Ishikawa (cell line): Measurements from ENCODE around the gene KRT23.

Experiments used
- CEBPB ChIP-seq: IDR thresholded peaks from 2 replicates; pipeline ENCODE4 v1.6.1; 2012
- CREB1 ChIP-seq: IDR thresholded peaks from 2 replicates; pipeline ENCODE4 v1.6.1; 2012; ENCODE audit warnings: low read depth
- EGR1 ChIP-seq: IDR thresholded peaks from 2 replicates; pipeline ENCODE4 v1.6.1; 2012
- EP300 ChIP-seq: IDR thresholded peaks from 2 replicates; pipeline ENCODE4 v1.6.1; 2012; ENCODE audit warnings: borderline replicate concordance
- FOXM1 ChIP-seq: IDR thresholded peaks from 2 replicates; pipeline ENCODE4 v1.6.1; 2012; ENCODE audit warnings: low read depth, borderline replicate concordance
- NFIC ChIP-seq: IDR thresholded peaks from 2 replicates; pipeline ENCODE4 v1.6.1; 2012
- RAD21 ChIP-seq: IDR thresholded peaks from 2 replicates; pipeline ENCODE4 v1.6.1; 2012; ENCODE audit warnings: low read depth
- TAF1 ChIP-seq: IDR thresholded peaks from 2 replicates; pipeline ENCODE4 v1.6.1; 2012; ENCODE audit warnings: low read depth, mild to moderate bottlenecking
- TCF12 ChIP-seq: IDR thresholded peaks from 2 replicates; pipeline ENCODE4 v1.6.1; 2012; ENCODE audit warnings: low read depth
- TEAD4 ChIP-seq: IDR thresholded peaks from 2 replicates; pipeline ENCODE4 v1.6.1; 2012
- YY1 ChIP-seq: IDR thresholded peaks from 2 replicates; pipeline ENCODE4 v1.6.1; 2012; ENCODE audit warnings: low read depth
- ZBTB7A ChIP-seq: IDR thresholded peaks from 2 replicates; pipeline ENCODE4 v1.6.1; 2012; ENCODE audit warnings: low read depth
- TF ChIP-seq, protein P1 (sequence below): IDR thresholded peaks from 2 replicates; pipeline ENCODE4 v1.6.1; 2012
- TF ChIP-seq, protein P2 (sequence below): IDR thresholded peaks from 2 replicates; pipeline ENCODE4 v1.6.1; 2012; ENCODE audit warnings: low read depth, mild to moderate bottlenecking
- TF ChIP-seq, protein P3 (sequence below): IDR thresholded peaks from 2 replicates; pipeline ENCODE4 v1.6.1; 2012

The KRT23 gene

DNA sequence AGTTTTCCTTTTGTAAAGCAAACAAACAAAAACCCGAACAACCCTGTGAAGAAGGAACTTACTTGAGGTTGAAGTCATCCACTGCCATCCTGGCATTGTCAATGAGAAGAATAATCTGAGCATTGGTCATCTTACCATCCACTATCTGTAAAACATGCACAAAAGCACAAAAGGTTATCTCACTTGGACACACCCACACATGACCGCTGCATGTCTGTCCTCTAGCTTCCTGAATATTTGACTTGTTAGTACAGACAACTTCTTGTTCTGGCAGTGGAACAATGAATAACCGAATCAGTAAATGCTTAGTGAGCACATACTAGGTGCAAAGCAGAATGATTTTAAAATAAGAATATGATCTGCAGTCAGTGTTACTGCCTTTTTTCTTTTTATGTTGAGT is 6.1 kb downstream of the KRT23 start:
- no peak for TF ChIP-seq EP300
- no peak for TF ChIP-seq EGR1
- TF ChIP-seq CREB1, result no peak
- TF ChIP-seq RAD21, result no peak
- TF ChIP-seq, protein P1, sequence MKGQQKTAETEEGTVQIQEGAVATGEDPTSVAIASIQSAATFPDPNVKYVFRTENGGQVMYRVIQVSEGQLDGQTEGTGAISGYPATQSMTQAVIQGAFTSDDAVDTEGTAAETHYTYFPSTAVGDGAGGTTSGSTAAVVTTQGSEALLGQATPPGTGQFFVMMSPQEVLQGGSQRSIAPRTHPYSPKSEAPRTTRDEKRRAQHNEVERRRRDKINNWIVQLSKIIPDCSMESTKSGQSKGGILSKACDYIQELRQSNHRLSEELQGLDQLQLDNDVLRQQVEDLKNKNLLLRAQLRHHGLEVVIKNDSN, result no peak
- TF ChIP-seq YY1, result no peak
- TF ChIP-seq CEBPB, result no peak
- TF ChIP-seq TCF12, result no peak
- TF ChIP-seq FOXM1, result no peak
- no peak for TF ChIP-seq NFIC
- TF ChIP-seq, protein P2, sequence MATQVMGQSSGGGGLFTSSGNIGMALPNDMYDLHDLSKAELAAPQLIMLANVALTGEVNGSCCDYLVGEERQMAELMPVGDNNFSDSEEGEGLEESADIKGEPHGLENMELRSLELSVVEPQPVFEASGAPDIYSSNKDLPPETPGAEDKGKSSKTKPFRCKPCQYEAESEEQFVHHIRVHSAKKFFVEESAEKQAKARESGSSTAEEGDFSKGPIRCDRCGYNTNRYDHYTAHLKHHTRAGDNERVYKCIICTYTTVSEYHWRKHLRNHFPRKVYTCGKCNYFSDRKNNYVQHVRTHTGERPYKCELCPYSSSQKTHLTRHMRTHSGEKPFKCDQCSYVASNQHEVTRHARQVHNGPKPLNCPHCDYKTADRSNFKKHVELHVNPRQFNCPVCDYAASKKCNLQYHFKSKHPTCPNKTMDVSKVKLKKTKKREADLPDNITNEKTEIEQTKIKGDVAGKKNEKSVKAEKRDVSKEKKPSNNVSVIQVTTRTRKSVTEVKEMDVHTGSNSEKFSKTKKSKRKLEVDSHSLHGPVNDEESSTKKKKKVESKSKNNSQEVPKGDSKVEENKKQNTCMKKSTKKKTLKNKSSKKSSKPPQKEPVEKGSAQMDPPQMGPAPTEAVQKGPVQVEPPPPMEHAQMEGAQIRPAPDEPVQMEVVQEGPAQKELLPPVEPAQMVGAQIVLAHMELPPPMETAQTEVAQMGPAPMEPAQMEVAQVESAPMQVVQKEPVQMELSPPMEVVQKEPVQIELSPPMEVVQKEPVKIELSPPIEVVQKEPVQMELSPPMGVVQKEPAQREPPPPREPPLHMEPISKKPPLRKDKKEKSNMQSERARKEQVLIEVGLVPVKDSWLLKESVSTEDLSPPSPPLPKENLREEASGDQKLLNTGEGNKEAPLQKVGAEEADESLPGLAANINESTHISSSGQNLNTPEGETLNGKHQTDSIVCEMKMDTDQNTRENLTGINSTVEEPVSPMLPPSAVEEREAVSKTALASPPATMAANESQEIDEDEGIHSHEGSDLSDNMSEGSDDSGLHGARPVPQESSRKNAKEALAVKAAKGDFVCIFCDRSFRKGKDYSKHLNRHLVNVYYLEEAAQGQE, result no peak
- no peak for TF ChIP-seq TEAD4
- TF ChIP-seq ZBTB7A, result no peak
- TF ChIP-seq, protein P3, sequence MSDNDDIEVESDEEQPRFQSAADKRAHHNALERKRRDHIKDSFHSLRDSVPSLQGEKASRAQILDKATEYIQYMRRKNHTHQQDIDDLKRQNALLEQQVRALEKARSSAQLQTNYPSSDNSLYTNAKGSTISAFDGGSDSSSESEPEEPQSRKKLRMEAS, result no peak

DNA sequence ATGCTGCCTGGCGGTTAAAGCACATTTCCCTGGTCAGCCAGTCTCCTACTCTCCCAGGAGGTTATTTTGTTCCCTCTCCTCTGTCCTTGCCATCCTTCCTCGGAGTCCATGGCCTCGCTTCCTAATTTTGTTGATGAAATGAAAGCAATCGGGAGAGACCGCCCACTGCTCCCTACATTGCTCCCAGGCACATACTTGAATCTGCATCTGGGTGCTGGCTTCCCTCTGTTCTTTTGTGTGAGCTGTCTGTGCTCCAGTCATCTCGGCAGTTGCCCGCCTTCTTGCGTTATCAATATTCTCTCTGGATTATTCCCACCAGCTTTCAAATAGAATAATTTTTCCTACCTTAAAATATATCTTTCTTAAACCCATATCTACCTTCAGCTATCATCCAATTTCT is 11.1 kb downstream of the KRT23 start:
- TF ChIP-seq, protein P3, result no peak
- TF ChIP-seq TEAD4, result no peak
- no peak for TF ChIP-seq EP300
- TF ChIP-seq, protein P2, result no peak
- no peak for TF ChIP-seq NFIC
- no peak for TF ChIP-seq CEBPB
- no peak for TF ChIP-seq TAF1
- TF ChIP-seq RAD21, result no peak
- TF ChIP-seq EGR1, result no peak
- TF ChIP-seq, protein P1, result no peak
- TF ChIP-seq CREB1, result no peak
- TF ChIP-seq ZBTB7A, result no peak
- no peak for TF ChIP-seq FOXM1

DNA sequence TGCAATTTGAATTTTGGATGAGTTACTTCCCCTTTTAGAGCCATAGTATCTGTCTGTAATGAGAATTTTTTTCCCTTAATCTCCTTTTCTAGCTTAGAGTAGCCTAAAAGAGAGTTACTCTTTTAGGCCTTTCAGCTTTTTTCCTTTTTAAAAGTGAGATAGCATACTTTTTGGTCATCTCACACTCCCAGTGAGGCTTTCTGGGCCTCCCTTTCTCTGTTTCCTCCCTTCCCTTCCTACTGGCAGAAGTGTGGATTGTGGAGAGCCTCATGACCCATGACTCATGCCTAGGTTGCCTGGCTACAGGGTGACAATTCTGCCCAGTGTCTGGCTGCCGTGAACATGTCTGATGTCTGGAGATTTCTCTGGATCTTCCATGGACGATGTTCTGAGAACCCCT is 15.2 kb downstream of the KRT23 start:
- TF ChIP-seq, protein P2, result no peak
- TF ChIP-seq, protein P1, result peak; percentile 25; the same call in 1 of the 2 replicates
- TF ChIP-seq CEBPB, result no peak
- TF ChIP-seq TEAD4, result no peak

DNA sequence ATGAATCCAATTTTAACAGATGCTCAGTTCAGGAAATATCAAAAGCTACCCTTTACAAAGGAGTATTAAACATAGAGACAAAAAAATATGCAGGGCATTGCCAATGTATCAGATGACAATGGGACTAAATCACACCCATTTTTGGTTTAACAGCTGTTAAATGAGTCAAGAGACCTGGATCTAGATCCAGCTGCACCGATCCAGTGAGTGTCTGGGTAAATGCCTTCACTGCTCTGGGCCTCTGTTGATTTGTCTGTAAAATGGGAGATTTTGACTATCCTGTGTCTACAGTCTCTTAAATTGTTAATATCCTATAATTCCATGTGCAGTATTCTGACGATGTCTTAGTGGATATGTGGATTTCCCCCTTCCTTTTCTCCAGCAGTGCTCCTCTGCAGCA is 16.4 kb downstream of the KRT23 start:
- no peak for TF ChIP-seq TAF1
- TF ChIP-seq EGR1, result no peak
- no peak for TF ChIP-seq EP300
- TF ChIP-seq RAD21, result no peak
- TF ChIP-seq TEAD4, result no peak
- no peak for TF ChIP-seq NFIC
- no peak for TF ChIP-seq CEBPB
- TF ChIP-seq, protein P2, result no peak
- TF ChIP-seq, protein P1, result no peak
- TF ChIP-seq ZBTB7A, result no peak
